WERI-Rb-1 (cell line): ENCODE measurements around the gene FBXL2.
"Not testable (repeated sequence)": the region's sequence is repeated elsewhere in the genome, so short reads cannot be mapped to it uniquely, and the experiment has no call there.

Source experiments
- DNase-seq: peaks from one replicate; pipeline ENCODE4 v3.0.0-alpha.2; 2020
- H3K27ac ChIP-seq: fragments of 250-450 bp; sonication (Bioruptor Pico); 2 replicates; pipeline ENCODE4 v1.5.1; 2020; ENCODE audit warnings: mild to moderate bottlenecking, moderate library complexity
- H3K27me3 ChIP-seq: fragments of 250-450 bp; sonication (Bioruptor Pico); 2 replicates; pipeline ENCODE4 v1.5.1; 2021; ENCODE audit warnings: mild to moderate bottlenecking, low read depth, moderate library complexity; ENCODE audit not compliant: insufficient read depth, severe bottlenecking
- H3K36me3 ChIP-seq: fragments of 250-450 bp; sonication (Bioruptor Pico); 2 replicates; pipeline ENCODE4 v1.5.1; 2020; ENCODE audit warnings: mild to moderate bottlenecking, moderate library complexity
- H3K4me3 ChIP-seq: 2 replicates; pipeline ENCODE4 v1.5.1; 2011; ENCODE audit warnings: low read depth, mild to moderate bottlenecking, control low read depth, low read length
- H3K9me3 ChIP-seq: fragments of 250-450 bp; sonication (Bioruptor Pico); 2 replicates; pipeline ENCODE4 v1.5.1; 2021; ENCODE audit warnings: mild to moderate bottlenecking, moderate library complexity; ENCODE audit not compliant: severe bottlenecking
- CTCF ChIP-seq: IDR thresholded peaks from 2 replicates; pipeline ENCODE4 v1.5.1; 2011; ENCODE audit warnings: low read depth, mild to moderate bottlenecking, control low read depth, inconsistent platforms, low read length

FBXL2 gene

DNA sequence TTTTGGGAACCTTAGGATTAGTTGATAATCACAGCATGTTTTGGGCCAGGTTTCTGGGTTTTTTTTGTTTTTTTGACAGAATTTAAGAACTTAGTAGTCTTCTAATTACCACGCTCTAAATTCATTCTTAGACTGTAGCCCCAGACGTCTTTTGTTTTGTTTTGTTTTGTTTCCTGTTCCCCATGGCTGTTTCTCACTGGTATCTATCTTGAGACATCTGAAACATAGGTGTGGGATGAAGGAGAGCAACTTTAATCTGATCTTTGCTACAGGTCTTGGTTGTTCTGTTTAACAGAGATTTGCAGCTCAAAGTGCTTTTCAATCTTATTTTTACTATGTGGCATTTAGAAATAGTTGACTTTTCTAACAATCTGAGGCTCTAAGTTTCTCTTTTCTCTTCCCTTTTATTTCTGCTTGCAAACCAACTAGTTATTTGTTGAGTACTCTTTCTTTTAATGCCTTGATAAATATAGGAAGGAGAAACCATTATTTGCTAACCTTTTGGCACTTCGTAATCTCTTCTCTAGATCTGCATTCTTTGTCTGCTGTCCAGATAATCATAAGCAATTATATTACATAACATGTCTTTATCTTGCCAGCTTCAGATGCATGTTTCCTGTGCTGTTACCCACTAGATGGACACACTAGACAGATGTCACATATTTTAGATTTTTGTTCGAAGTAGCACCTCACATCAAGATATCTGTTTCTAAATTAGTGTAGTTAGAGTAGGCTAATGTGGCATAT is 40.9 kb downstream of the FBXL2 start:
- Histone ChIP-seq H3K9me3 (no peaks in the 10 kb centered on the region), H3K27me3 (no peaks in the 10 kb centered on the region), H3K4me3 (no peak overlapping the region), H3K36me3 (no peaks in the 10 kb centered on the region), H3K27ac (no peak overlapping the region)
- DNase-seq: no peak
- TF ChIP-seq CTCF: no peak

- Histone ChIP-seq H3K27ac (no peak overlapping the region), H3K4me3 (no peak overlapping the region), H3K9me3 (no peaks in the 10 kb centered on the region), H3K27me3 (no peaks in the 10 kb centered on the region), H3K36me3 (no peaks in the 10 kb centered on the region)
- TF ChIP-seq CTCF: no peak
- no peak for DNase-seq
Observed at GRCh38 chr3:33318710-33319380, 41.6 kb downstream of the FBXL2 start.

DNA sequence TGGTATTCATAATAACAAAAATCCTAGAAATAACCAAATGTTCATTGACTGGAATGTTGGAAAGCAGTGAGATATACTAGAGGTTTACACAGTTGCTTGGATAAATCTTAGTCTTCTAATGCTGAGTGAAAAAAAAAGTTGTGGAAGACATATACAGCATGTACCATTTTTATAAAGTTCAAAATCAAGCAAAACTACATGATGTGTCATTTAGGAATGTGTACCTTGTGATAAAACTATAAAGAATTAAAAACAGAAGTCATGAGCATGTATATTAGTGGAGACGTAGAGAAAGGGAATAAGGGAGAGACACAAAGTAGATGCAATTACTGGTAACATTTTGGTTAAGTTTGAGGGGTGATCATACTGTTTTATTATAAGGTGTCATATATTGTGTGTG is 45.2 kb downstream of the FBXL2 start:
- Histone ChIP-seq H3K4me3 (no peak overlapping the region), H3K27me3 (no peaks in the 10 kb centered on the region), H3K9me3 (no peaks in the 10 kb centered on the region), H3K27ac (no peak overlapping the region), H3K36me3 (no peaks in the 10 kb centered on the region)
- DNase-seq: no peak
- no peak for TF ChIP-seq CTCF

- DNase-seq: no peak
Observed at GRCh38 chr3:33331414-33331813, 54.2 kb downstream of the FBXL2 start.

DNA sequence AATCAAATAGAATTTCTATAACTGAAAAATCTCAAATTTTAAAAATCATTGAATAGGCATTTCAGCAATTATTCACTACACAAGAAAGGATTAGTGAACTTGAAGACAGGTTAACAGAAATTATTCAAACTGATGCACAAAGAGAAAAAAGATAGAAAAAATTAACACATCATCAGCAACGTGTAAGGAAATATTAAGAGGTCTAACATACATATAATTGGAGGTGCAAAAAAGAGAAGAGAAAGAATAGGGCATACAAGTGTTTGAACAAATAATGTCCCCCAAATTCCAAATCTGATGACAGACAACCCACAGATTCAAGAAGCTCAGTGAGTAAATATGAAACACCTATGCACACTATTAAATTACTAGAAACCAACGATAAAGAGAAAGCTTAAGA is 57.1 kb downstream of the FBXL2 start:
- Histone ChIP-seq H3K9me3 (no peaks in the 10 kb centered on the region), H3K27ac (no peak overlapping the region), H3K27me3 (no peaks in the 10 kb centered on the region), H3K4me3 (no peak overlapping the region), H3K36me3 (no peaks in the 10 kb centered on the region)
- no peak for DNase-seq
- TF ChIP-seq CTCF: no peak

More at GRCh38 chr3:33331414-33331813, 54.2 kb downstream of the FBXL2 start:
- no peaks in the 10 kb centered on the region for H3K9me3 ChIP-seq
- H3K27me3 ChIP-seq: no peaks in the 10 kb centered on the region
- no peak overlapping the region for H3K27ac ChIP-seq
- no peak for TF ChIP-seq CTCF
- no peak overlapping the region for H3K4me3 ChIP-seq
- H3K36me3 ChIP-seq: no peaks in the 10 kb centered on the region

DNA sequence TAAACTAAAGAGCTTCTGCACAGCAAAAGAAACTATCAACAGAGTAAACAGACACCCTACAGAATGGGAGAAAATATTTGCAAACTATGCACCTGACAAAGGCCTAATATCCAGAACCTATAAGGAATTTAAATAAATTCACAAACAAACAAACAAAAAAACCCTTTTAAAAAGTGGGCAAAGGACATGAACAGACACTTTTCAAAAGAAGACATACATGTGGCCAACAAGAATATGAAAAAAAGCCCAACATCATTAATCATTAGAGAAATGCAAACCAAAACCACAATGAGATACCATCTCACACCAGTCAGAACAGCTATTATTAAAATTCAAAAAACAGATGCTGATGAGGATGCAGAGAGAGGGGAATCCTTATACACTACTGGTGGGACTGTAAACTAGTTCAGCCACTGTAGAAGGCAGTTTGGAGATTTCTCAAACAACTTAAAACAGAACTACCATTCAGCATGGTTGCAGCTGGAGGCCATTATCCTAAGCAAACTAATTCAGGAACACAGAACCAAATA is 61.8 kb downstream of the FBXL2 start:
- not testable (repeated sequence) for H3K9me3 ChIP-seq, DNase-seq, H3K27ac ChIP-seq

More for the DNA sequence above, 61.8 kb downstream of the FBXL2 start:
- not testable (repeated sequence) for H3K4me3 ChIP-seq, H3K36me3 ChIP-seq, H3K27me3 ChIP-seq
